D721Med (cell line): ENCODE data around the gene SLC48A1.

Source experiments
- DNase-seq: peaks from one replicate; pipeline ENCODE4 v3.0.0; 2011; ENCODE audit warnings: low spot score; ENCODE audit not compliant: insufficient read length
- FAIRE-seq: peaks from 2 replicates; lab custom pipeline; 2011; peaks lifted over from hg19 to GRCh38; lab: Jason Lieb, UNC
- TF ChIP-seq, protein P1 (sequence below): IDR thresholded peaks from 2 replicates; pipeline ENCODE4 v1.5.1; 2012; ENCODE audit warnings: mild to moderate bottlenecking, control low read depth; ENCODE audit not compliant: insufficient read depth; ENCODE audit errors: missing control alignments

The SLC48A1 gene

GRCh38 chr12:47744005-47744651 lies 28.9 kb upstream of the SLC48A1 start:
- no peak for FAIRE-seq
- TF ChIP-seq, protein P1, sequence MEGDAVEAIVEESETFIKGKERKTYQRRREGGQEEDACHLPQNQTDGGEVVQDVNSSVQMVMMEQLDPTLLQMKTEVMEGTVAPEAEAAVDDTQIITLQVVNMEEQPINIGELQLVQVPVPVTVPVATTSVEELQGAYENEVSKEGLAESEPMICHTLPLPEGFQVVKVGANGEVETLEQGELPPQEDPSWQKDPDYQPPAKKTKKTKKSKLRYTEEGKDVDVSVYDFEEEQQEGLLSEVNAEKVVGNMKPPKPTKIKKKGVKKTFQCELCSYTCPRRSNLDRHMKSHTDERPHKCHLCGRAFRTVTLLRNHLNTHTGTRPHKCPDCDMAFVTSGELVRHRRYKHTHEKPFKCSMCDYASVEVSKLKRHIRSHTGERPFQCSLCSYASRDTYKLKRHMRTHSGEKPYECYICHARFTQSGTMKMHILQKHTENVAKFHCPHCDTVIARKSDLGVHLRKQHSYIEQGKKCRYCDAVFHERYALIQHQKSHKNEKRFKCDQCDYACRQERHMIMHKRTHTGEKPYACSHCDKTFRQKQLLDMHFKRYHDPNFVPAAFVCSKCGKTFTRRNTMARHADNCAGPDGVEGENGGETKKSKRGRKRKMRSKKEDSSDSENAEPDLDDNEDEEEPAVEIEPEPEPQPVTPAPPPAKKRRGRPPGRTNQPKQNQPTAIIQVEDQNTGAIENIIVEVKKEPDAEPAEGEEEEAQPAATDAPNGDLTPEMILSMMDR = peak; percentile 38
- DNase-seq = no peak

DNA sequence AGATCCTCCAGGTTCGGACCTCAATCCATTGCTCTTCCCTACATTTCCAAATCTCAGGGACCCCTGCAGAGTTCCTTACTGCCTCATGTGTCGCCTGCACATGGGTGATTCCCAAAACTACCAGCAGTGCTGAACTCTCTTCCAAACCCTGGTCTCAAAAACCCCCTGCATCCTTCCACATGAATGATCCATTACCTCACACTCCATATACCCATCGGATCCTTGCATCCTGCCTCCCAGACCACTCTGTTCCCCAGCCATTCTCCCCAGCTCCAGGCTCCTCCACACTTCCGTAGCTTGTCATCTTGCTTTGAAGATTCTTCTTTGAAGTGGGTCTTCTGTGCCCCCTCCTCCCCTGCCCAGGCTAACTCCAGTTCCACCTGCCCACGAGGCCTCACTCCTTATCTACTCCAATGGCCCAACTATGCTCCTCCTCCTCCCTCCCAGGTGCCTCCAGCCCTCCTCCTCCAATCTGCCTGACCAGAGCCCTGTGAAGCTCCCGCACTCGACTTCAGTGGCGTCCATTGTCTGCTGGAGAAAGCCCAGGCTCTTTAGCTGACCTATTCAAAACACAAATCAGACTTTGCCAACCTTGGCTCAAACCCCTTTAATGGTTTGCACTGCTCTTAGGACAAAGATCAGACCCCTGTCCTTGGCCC lies 28.1 kb upstream of the SLC48A1 start:
- FAIRE-seq = no peak
- TF ChIP-seq, protein P1 = no peak
- DNase-seq = no peak

GRCh38 chr12:47745485-47746041 lies 27.5 kb upstream of the SLC48A1 start:
- DNase-seq (no peak), FAIRE-seq (no peak)
- TF ChIP-seq, protein P1 = no peak

GRCh38 chr12:47746073-47746472 lies 27.0 kb upstream of the SLC48A1 start:
- TF ChIP-seq, protein P1 = no peak
- DNase-seq (no peak), FAIRE-seq (no peak)

DNA sequence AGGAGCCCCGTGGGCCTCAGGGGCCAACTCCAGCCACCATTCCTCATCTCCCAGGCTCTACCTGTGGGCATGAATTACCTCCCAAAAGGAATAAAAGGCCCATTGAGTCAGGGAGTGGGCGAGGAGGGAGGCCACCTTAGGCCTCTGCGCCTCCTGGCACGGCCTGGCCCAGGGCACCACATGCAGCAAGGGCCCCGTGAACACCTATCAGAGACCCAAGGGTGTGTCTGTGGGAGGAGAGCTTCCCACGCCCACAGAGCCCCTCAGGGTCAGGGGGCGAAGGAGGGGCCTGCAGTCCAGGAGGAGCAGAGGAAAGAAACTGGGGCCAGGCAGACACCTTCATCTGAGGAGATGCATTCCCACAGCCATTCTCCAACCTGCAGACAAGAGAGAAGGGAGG lies 26.5 kb upstream of the SLC48A1 start:
- TF ChIP-seq, protein P1 = no peak
- FAIRE-seq (no peak), DNase-seq (no peak)

DNA sequence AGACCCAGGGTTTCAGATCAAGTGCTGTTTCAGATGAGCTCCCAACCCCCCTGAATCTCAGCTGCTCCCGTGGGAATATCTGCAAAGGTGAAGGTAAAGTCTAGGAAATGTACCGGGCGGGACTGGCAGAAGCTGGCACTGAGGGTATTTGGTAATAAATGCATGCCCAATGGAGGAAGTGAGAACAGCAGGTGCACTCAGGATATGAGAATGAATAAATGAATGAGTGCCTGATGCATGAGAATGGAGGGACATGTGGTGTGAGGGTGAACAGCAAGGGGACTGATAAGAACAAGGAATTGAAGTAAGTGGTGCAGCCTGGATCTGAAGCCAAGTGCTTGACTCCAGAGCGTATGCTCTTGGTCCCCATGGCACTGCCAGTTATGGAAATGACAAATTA lies 25.9 kb upstream of the SLC48A1 start:
- no peak for DNase-seq
- no peak for FAIRE-seq
- TF ChIP-seq, protein P1 = no peak
